ENCODE data around the gene EFCAB7. TPM values are rescaled to one million over a fixed set of nuclear protein-coding genes. Genes with fewer than 3 reads are reported as not detected.
"Not testable (repeated sequence)": the region's sequence is repeated elsewhere in the genome, so short reads cannot be mapped to it uniquely, and the experiment has no call there.

EFCAB7 gene
- polyA plus RNA-seq, 1 donor = 9.6 TPM

DNA sequence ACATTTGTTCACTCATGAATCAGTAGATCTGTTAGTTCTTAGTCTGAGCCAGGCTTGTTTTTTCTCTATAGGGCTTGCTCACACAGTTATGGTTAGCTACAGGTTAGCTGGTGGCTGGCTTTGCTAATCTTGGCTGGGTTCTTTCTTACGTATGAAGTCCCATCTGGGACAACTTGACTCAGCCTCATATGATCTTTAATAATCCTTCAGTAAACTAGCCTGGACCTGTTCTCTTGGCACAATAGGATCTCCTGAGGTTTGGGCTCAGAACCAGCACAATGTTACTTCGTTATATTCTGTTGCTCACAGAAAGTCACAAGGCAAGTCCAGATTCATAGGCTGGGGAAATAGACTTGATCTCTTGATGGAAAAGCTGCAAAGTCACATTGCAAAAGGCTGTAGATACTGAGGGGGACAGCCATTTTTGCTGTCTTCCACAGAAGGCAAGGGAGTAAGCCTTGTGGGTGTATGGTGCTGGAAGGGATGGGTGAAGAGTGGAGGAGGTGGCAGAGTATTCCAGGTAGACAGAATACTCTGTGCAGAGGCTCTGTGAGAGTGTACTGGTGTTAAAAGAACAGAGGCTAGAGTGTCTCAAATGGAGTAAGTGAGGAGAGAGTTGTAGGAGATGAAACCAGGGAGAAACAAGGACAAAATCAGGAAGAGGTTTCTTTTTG, 24.4 kb downstream of the EFCAB7 start:
- H3K27ac ChIP-seq (ENCODE audit: low read length) = no peak overlapping the region
- H3K4me1 ChIP-seq (ENCODE audit: control insufficient read depth, insufficient read depth, low read length) = no peaks in the 10 kb centered on the region
- no peak for DNase-seq
- peaks cover 7% of the 10 kb centered on the region for H3K36me3 ChIP-seq (ENCODE audit: control insufficient read depth, insufficient read depth, low read length)
- no peaks in the 10 kb centered on the region for H3K27me3 ChIP-seq (ENCODE audit: control insufficient read depth, insufficient read depth, low read length)
- no peaks in the 10 kb centered on the region for H3K9me3 ChIP-seq (ENCODE audit: control insufficient read depth, low read depth, low read length)
- WGBS (ENCODE audit: insufficient coverage, low lambda C conversion rate) = no CpG with 5 or more reads among the region's 2 CpGs
- no peak overlapping the region for H3K4me3 ChIP-seq (ENCODE audit: low read length)

DNA sequence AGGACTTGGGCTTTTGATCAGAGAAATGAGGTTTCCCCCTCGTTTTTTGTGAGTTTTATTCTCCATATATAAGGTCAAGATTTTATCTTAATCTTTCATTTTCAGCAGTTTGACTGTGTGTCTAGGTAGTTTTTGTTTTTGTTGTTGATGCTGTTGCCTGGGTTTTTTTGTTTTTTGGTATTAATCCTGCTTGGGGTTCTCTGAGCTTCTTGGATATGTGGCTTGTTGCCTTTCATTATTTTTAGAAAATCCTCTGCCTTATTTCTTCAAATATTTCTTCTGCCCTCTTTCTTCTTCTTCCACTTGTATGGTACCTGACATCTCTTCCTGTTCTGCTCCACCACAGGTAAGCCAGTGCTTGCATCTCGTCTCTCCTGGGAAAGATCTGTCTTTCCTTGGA, 25.0 kb downstream of the EFCAB7 start:
- no peaks in the 10 kb centered on the region for H3K4me1 ChIP-seq (ENCODE audit: control insufficient read depth, insufficient read depth, low read length)
- H3K4me3 ChIP-seq (ENCODE audit: low read length) = no peak overlapping the region
- H3K9me3 ChIP-seq (ENCODE audit: control insufficient read depth, low read depth, low read length) = no peaks in the 10 kb centered on the region
- no CpG with 5 or more reads among the region's 2 CpGs for WGBS (ENCODE audit: insufficient coverage, low lambda C conversion rate)
- H3K27ac ChIP-seq (ENCODE audit: low read length) = no peak overlapping the region
- DNase-seq = no peak
- no peaks in the 10 kb centered on the region for H3K27me3 ChIP-seq (ENCODE audit: control insufficient read depth, insufficient read depth, low read length)
- peaks cover 7% of the 10 kb centered on the region for H3K36me3 ChIP-seq (ENCODE audit: control insufficient read depth, insufficient read depth, low read length)

- Histone ChIP-seq H3K4me1 (ENCODE audit: control insufficient read depth, insufficient read depth, low read length) (no peaks in the 10 kb centered on the region), H3K36me3 (ENCODE audit: control insufficient read depth, insufficient read depth, low read length) (peaks cover 7% of the 10 kb centered on the region), H3K27me3 (ENCODE audit: control insufficient read depth, insufficient read depth, low read length) (no peaks in the 10 kb centered on the region), H3K4me3 (ENCODE audit: low read length) (no peak overlapping the region), H3K9me3 (ENCODE audit: control insufficient read depth, low read depth, low read length) (no peaks in the 10 kb centered on the region), H3K27ac (ENCODE audit: low read length) (no peak overlapping the region)
- WGBS (ENCODE audit: insufficient coverage, low lambda C conversion rate) = no CpG with 5 or more reads among the region's 13 CpGs
- DNase-seq = no peak
Observed at GRCh38 chr1:63548877-63549276, 25.6 kb downstream of the EFCAB7 start.

GRCh38 chr1:63555480-63555879, 32.2 kb downstream of the EFCAB7 start:
- Histone ChIP-seq H3K27ac (ENCODE audit: low read length) (no peak overlapping the region), H3K36me3 (ENCODE audit: control insufficient read depth, insufficient read depth, low read length) (no peaks in the 10 kb centered on the region), H3K4me3 (ENCODE audit: low read length) (no peak overlapping the region), H3K9me3 (ENCODE audit: control insufficient read depth, low read depth, low read length) (no peaks in the 10 kb centered on the region), H3K27me3 (ENCODE audit: control insufficient read depth, insufficient read depth, low read length) (no peaks in the 10 kb centered on the region), H3K4me1 (ENCODE audit: control insufficient read depth, insufficient read depth, low read length) (no peaks in the 10 kb centered on the region)
- no peak for DNase-seq

- peak; percentile 4 to 17 for DNase-seq
Observed at GRCh38 chr1:63557365-63557987, 34.2 kb downstream of the EFCAB7 start.

GRCh38 chr1:63559357-63559756, 36.0 kb downstream of the EFCAB7 start:
- WGBS (ENCODE audit: insufficient coverage, low lambda C conversion rate) = no CpG with 5 or more reads among the region's 2 CpGs

More at GRCh38 chr1:63557365-63557987, 34.2 kb downstream of the EFCAB7 start:
- Histone ChIP-seq H3K4me1 (ENCODE audit: control insufficient read depth, insufficient read depth, low read length) (no peaks in the 10 kb centered on the region), H3K9me3 (ENCODE audit: control insufficient read depth, low read depth, low read length) (no peaks in the 10 kb centered on the region), H3K36me3 (ENCODE audit: control insufficient read depth, insufficient read depth, low read length) (no peaks in the 10 kb centered on the region), H3K27ac (ENCODE audit: low read length) (no peak overlapping the region), H3K4me3 (ENCODE audit: low read length) (no peak overlapping the region), H3K27me3 (ENCODE audit: control insufficient read depth, insufficient read depth, low read length) (no peaks in the 10 kb centered on the region)
- WGBS (ENCODE audit: insufficient coverage, low lambda C conversion rate) = 66% methylated on average over 4 of the region's 6 CpGs

GRCh38 chr1:63563745-63564144, 40.4 kb downstream of the EFCAB7 start:
- Histone ChIP-seq H3K27me3 (ENCODE audit: control insufficient read depth, insufficient read depth, low read length) (no peaks in the 10 kb centered on the region), H3K4me1 (ENCODE audit: control insufficient read depth, insufficient read depth, low read length) (no peaks in the 10 kb centered on the region), H3K4me3 (ENCODE audit: low read length) (no peak overlapping the region), H3K36me3 (ENCODE audit: control insufficient read depth, insufficient read depth, low read length) (peaks cover 2% of the 10 kb centered on the region), H3K9me3 (ENCODE audit: control insufficient read depth, low read depth, low read length) (no peaks in the 10 kb centered on the region), H3K27ac (ENCODE audit: low read length) (no peak overlapping the region)
- DNase-seq = no peak

More at GRCh38 chr1:63559357-63559756, 36.0 kb downstream of the EFCAB7 start:
- Histone ChIP-seq H3K36me3 (ENCODE audit: control insufficient read depth, insufficient read depth, low read length) (peaks cover 2% of the 10 kb centered on the region), H3K4me1 (ENCODE audit: control insufficient read depth, insufficient read depth, low read length) (no peaks in the 10 kb centered on the region), H3K9me3 (ENCODE audit: control insufficient read depth, low read depth, low read length) (no peaks in the 10 kb centered on the region), H3K27me3 (ENCODE audit: control insufficient read depth, insufficient read depth, low read length) (no peaks in the 10 kb centered on the region), H3K27ac (ENCODE audit: low read length) (no peak overlapping the region), H3K4me3 (ENCODE audit: low read length) (no peak overlapping the region)
- DNase-seq = no peak

GRCh38 chr1:63569068-63569467, 45.7 kb downstream of the EFCAB7 start:
- Histone ChIP-seq H3K27ac (ENCODE audit: low read length) (no peak overlapping the region), H3K4me3 (ENCODE audit: low read length) (no peak overlapping the region), H3K36me3 (ENCODE audit: control insufficient read depth, insufficient read depth, low read length) (no peaks in the 10 kb centered on the region), H3K4me1 (ENCODE audit: control insufficient read depth, insufficient read depth, low read length) (no peaks in the 10 kb centered on the region), H3K27me3 (ENCODE audit: control insufficient read depth, insufficient read depth, low read length) (no peaks in the 10 kb centered on the region), H3K9me3 (ENCODE audit: control insufficient read depth, low read depth, low read length) (no peaks in the 10 kb centered on the region)
- no peak for DNase-seq
- 89% methylated on average over 3 of the region's 4 CpGs for WGBS (ENCODE audit: insufficient coverage, low lambda C conversion rate)

DNA sequence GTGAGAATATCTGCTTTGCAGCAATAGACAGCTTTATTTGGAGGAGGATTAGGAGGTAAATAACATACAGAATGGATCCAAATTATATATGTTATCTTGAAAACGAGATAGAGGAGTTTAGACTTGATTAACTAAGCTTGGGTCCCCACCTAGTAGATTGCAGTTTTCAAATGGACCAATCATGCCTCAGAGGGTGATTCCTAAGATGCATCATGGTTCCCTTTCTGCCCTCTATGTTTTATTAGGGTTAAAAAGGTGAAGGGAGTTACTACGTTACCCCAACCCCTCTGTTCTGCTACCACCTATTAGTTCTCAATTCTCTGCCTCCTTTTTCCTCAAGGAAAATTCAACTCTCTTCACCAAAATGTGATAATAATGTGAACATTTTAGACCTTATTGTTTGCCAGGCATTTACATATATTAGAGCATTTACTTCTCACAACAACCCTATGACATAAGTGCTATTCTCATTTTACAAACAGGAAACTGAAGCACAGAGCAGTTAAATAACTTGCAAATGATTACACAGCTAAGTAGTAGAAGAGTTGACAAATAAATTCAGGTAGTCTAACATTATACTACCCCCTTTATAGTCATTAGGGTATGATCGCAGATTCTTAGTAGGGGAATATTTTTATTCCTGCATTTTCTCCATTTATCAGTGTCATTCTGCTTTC, 46.5 kb downstream of the EFCAB7 start:
- Histone ChIP-seq H3K9me3 (ENCODE audit: control insufficient read depth, low read depth, low read length) (no peaks in the 10 kb centered on the region), H3K27ac (ENCODE audit: low read length) (no peak overlapping the region)

DNA sequence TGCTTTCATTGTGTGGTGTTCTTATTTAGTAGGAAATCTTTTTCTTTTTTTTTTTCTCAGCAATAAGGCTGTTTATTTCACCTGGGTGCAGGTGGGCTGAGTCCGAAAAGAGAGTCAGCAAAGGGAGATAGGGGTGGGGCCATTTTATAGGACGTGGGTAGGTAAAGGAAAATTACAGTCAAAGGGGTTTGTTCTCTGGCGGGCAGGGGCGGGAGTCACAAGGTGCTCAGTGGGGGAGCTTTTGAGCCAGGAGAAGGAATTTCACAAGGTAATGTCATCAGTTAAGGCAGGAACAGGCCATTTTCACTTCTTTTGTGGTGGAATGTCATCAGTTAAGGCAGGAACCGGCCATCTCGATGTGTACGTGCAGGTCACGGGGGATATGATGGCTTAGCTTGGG, 49.4 kb downstream of the EFCAB7 start:
- not testable (repeated sequence) for H3K4me1 ChIP-seq (ENCODE audit: control insufficient read depth, insufficient read depth, low read length); H3K36me3 ChIP-seq (ENCODE audit: control insufficient read depth, insufficient read depth, low read length); H3K27me3 ChIP-seq (ENCODE audit: control insufficient read depth, insufficient read depth, low read length); H3K9me3 ChIP-seq (ENCODE audit: control insufficient read depth, low read depth, low read length); H3K27ac ChIP-seq (ENCODE audit: low read length); DNase-seq; H3K4me3 ChIP-seq (ENCODE audit: low read length)
- 80% methylated on average over 1 of the region's 8 CpGs for WGBS (ENCODE audit: insufficient coverage, low lambda C conversion rate)

More for the DNA sequence above, 46.5 kb downstream of the EFCAB7 start:
- WGBS (ENCODE audit: insufficient coverage, low lambda C conversion rate) = 80% methylated on average over 2 of the region's 3 CpGs
- no peaks in the 10 kb centered on the region for H3K36me3 ChIP-seq (ENCODE audit: control insufficient read depth, insufficient read depth, low read length)
- no peaks in the 10 kb centered on the region for H3K4me1 ChIP-seq (ENCODE audit: control insufficient read depth, insufficient read depth, low read length)
- no peak overlapping the region for H3K4me3 ChIP-seq (ENCODE audit: low read length)
- no peak for DNase-seq
- no peaks in the 10 kb centered on the region for H3K27me3 ChIP-seq (ENCODE audit: control insufficient read depth, insufficient read depth, low read length)
